ENCODE measurements around the gene PTGER4.

Gene PTGER4

GRCh38 chr5:40669606-40670390, 9.9 kb upstream of the PTGER4 start:
- no peak overlapping the region for H3K4me3 ChIP-seq (ENCODE audit: low read depth, low read length)
- no peak for TF ChIP-seq CTCF (IDR thresholded peaks at IDR 0.05; ENCODE audit: low read depth, low read length)
- DNase-seq (ENCODE audit: low read depth, low spot score), result no peak
- in situ Hi-C loops (cut with HindIII; ENCODE audit: low sequenced_read_pairs), result no loop called here

- no peak for TF ChIP-seq CTCF (IDR thresholded peaks at IDR 0.05; ENCODE audit: low read depth, low read length)
- no peak overlapping the region for H3K4me3 ChIP-seq (ENCODE audit: low read depth, low read length)
- in situ Hi-C loops (cut with HindIII; ENCODE audit: low sequenced_read_pairs), result no loop called here
Measured at GRCh38 chr5:40672425-40672824, 7.3 kb upstream of the PTGER4 start.

GRCh38 chr5:40674661-40675235, 5.0 kb upstream of the PTGER4 start:
- no peak for TF ChIP-seq CTCF (IDR thresholded peaks at IDR 0.05; ENCODE audit: low read depth, low read length)
- in situ Hi-C loops (cut with HindIII; ENCODE audit: low sequenced_read_pairs), result no loop called here
- no peak for DNase-seq (ENCODE audit: low read depth, low spot score)
- H3K4me3 ChIP-seq (ENCODE audit: low read depth, low read length), result no peak overlapping the region

More at GRCh38 chr5:40672425-40672824, 7.3 kb upstream of the PTGER4 start:
- no peak for DNase-seq (ENCODE audit: low read depth, low spot score)

GRCh38 chr5:40675396-40676133, 4.2 kb upstream of the PTGER4 start:
- DNase-seq (ENCODE audit: low read depth, low spot score), result no peak
- no peak for TF ChIP-seq CTCF (IDR thresholded peaks at IDR 0.05; ENCODE audit: low read depth, low read length)
- H3K4me3 ChIP-seq (ENCODE audit: low read depth, low read length), result no peak overlapping the region
- in situ Hi-C loops (cut with HindIII; ENCODE audit: low sequenced_read_pairs), result no loop called here

GRCh38 chr5:40676613-40677343, 2.9 kb upstream of the PTGER4 start:
- H3K4me3 ChIP-seq (ENCODE audit: low read depth, low read length), result no peak overlapping the region
- no peak for TF ChIP-seq CTCF (IDR thresholded peaks at IDR 0.05; ENCODE audit: low read depth, low read length)
- peak; percentile 88 for DNase-seq (ENCODE audit: low read depth, low spot score)
- in situ Hi-C loops (cut with HindIII; ENCODE audit: low sequenced_read_pairs), result no loop called here

- in situ Hi-C loops (cut with HindIII; ENCODE audit: low sequenced_read_pairs), result no loop called here
- peak overlapping the region; percentile 2 for H3K4me3 ChIP-seq (ENCODE audit: low read depth, low read length)
- DNase-seq (ENCODE audit: low read depth, low spot score), result no peak
- no peak for TF ChIP-seq CTCF (IDR thresholded peaks at IDR 0.05; ENCODE audit: low read depth, low read length)
Measured at GRCh38 chr5:40677456-40677855, 2.3 kb upstream of the PTGER4 start.

Measured in astrocyte of the spinal cord (primary cell).